NCI-H2107 (cell line): Measurements from ENCODE around the gene POTEB2.
"Not testable (repeated sequence)": the region's sequence is repeated elsewhere in the genome, so short reads cannot be mapped to it uniquely, and the experiment has no call there.

Experiments
- DNase-seq: peaks from one replicate; lab custom pipeline; 2025; lab: John Stamatoyannopoulos, UW

The POTEB2 gene

DNA sequence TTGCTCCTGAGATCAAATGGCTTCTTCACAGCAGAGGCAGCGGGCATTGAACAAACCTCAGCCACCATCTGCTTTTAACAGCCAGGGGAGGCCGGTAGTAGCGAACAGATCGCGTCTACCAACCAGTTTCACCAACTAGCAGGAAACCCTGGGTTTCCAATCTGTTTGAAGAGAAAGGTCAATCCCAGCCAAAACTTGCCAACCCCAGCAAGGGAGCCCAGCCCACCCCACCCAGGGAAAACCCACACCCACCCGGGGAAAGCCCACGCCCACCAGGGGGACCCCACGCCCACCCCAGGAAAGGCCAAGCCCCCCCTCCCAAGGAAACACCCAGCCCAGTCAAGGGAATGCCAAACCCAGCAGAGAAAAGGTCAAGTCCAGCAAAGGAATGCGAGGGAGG lies at the start of gene POTEB2:
Gene POTEB2, minus strand, starts transcription at position 101 of the 400 bp plus-strand sequence. Its CDS starts 33 bp downstream, at position 68.
- DNase-seq, result not testable (repeated sequence)

DNA sequence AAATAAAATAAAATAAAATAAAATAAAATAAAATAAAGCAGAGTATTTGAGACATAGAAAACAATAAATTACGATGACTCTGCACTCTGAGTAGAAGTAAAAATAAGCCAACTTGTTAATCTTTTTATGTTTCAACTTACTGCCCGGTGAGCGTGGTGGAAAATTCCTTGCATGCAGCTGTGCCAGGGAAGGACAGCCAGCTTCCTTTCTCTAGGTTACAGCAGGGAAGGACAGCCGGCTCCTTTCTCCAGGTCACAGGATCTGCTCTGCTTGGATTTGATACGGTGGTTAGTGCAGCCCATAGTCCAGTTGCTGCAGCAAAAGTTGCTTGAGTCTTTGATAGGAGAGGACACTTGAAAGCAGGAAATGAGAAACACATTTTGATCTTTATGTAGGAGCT lies 13.8 kb upstream of the POTEB2 start:
- not testable (repeated sequence) for DNase-seq

DNA sequence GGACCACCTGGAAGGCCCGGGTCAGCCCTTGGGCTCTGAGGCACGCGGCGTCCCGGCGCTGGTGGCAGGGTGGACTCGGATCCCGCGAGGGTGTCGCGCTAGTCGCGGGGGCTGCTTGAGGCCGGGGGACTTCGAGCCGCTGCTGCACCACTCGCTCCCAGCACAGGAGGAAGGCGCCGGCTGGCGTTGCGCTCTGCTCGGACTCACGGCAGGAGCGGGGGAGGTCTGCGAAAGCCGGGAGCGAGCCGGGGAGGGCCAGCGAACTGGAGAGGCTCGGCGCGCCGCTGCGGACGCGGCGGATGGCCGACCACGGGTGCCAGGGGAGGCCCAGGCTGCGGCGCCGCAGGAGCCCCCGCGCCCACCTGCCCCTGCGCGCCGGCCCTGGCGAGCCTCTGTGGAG lies 12.3 kb upstream of the POTEB2 start:
- DNase-seq, result not testable (repeated sequence)

DNA sequence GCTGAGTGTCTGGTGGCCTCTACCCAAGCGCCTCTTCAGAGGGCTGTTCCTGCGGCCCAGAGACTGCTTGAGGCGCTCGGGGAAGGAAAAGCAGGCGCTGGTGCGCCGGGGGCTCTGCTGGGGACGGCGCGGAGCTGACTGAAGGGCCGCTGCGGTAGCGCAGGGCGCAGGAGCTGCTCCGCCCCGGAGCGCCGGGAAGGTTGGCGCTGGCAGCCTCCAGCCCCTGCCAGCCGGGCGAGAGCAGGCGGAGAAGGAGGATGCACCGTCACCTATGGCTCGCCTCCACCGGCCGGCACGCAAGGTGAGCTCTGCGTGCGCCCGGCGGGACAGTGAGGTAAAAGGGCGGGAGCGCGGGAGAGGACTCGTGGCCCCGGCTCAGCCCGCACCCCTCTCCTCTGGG lies 11.7 kb upstream of the POTEB2 start:
- DNase-seq, result not testable (repeated sequence)
